ENCODE results near the gene PLPPR2.

PLPPR2 gene

GRCh38 chr19:11337080-11337479, 18.2 kb upstream of the PLPPR2 start:
- TF ChIP-seq, protein P1, sequence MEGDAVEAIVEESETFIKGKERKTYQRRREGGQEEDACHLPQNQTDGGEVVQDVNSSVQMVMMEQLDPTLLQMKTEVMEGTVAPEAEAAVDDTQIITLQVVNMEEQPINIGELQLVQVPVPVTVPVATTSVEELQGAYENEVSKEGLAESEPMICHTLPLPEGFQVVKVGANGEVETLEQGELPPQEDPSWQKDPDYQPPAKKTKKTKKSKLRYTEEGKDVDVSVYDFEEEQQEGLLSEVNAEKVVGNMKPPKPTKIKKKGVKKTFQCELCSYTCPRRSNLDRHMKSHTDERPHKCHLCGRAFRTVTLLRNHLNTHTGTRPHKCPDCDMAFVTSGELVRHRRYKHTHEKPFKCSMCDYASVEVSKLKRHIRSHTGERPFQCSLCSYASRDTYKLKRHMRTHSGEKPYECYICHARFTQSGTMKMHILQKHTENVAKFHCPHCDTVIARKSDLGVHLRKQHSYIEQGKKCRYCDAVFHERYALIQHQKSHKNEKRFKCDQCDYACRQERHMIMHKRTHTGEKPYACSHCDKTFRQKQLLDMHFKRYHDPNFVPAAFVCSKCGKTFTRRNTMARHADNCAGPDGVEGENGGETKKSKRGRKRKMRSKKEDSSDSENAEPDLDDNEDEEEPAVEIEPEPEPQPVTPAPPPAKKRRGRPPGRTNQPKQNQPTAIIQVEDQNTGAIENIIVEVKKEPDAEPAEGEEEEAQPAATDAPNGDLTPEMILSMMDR (IDR thresholded peaks at IDR 0.05; ENCODE audit: insufficient read depth, low read length) = no peak
- TF ChIP-seq, protein P2, sequence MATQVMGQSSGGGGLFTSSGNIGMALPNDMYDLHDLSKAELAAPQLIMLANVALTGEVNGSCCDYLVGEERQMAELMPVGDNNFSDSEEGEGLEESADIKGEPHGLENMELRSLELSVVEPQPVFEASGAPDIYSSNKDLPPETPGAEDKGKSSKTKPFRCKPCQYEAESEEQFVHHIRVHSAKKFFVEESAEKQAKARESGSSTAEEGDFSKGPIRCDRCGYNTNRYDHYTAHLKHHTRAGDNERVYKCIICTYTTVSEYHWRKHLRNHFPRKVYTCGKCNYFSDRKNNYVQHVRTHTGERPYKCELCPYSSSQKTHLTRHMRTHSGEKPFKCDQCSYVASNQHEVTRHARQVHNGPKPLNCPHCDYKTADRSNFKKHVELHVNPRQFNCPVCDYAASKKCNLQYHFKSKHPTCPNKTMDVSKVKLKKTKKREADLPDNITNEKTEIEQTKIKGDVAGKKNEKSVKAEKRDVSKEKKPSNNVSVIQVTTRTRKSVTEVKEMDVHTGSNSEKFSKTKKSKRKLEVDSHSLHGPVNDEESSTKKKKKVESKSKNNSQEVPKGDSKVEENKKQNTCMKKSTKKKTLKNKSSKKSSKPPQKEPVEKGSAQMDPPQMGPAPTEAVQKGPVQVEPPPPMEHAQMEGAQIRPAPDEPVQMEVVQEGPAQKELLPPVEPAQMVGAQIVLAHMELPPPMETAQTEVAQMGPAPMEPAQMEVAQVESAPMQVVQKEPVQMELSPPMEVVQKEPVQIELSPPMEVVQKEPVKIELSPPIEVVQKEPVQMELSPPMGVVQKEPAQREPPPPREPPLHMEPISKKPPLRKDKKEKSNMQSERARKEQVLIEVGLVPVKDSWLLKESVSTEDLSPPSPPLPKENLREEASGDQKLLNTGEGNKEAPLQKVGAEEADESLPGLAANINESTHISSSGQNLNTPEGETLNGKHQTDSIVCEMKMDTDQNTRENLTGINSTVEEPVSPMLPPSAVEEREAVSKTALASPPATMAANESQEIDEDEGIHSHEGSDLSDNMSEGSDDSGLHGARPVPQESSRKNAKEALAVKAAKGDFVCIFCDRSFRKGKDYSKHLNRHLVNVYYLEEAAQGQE (IDR thresholded peaks at IDR 0.05; ENCODE audit: insufficient replicate concordance, low read depth) = no peak
- TF ChIP-seq POLR2AphosphoS5 (IDR thresholded peaks at IDR 0.05; ENCODE audit: low read depth) (no peak), SPI1 (IDR thresholded peaks at IDR 0.05; ENCODE audit: borderline replicate concordance, low read depth) (peak; percentile 28; the same call in 1 of the 2 replicates), GABPA (IDR thresholded peaks at IDR 0.05; ENCODE audit: low read depth) (no peak)
- Histone ChIP-seq H3K4me3 (replicated peaks; ENCODE audit: insufficient read depth, low read length) (no peak overlapping the region), H3K27ac (replicated peaks) (no peak overlapping the region), H3K27me3 (ENCODE audit: insufficient read depth, poor library complexity, severe bottlenecking) (no peaks in the 10 kb centered on the region)
- DNase-seq (ENCODE audit: low read depth in 1 of 2, low spot score in 1 of 2) = peak in 1 of 2 experiments; percentile 47

GRCh38 chr19:11338121-11338520, 17.1 kb upstream of the PLPPR2 start:
- TF ChIP-seq GABPA (IDR thresholded peaks at IDR 0.05; ENCODE audit: low read depth) (no peak), SPI1 (IDR thresholded peaks at IDR 0.05; ENCODE audit: borderline replicate concordance, low read depth) (no peak), POLR2AphosphoS5 (IDR thresholded peaks at IDR 0.05; ENCODE audit: low read depth) (no peak)
- TF ChIP-seq, protein P2 (IDR thresholded peaks at IDR 0.05; ENCODE audit: insufficient replicate concordance, low read depth) = no peak
- TF ChIP-seq, protein P1 (IDR thresholded peaks at IDR 0.05; ENCODE audit: insufficient read depth, low read length) = no peak
- DNase-seq (ENCODE audit: low read depth in 1 of 2, low spot score in 1 of 2) = no peak
- H3K27me3 ChIP-seq (ENCODE audit: insufficient read depth, poor library complexity, severe bottlenecking) = no peaks in the 10 kb centered on the region
- H3K4me3 ChIP-seq (replicated peaks; ENCODE audit: insufficient read depth, low read length) = peak overlapping the region; percentile 80
- H3K27ac ChIP-seq (replicated peaks) = no peak overlapping the region

DNA sequence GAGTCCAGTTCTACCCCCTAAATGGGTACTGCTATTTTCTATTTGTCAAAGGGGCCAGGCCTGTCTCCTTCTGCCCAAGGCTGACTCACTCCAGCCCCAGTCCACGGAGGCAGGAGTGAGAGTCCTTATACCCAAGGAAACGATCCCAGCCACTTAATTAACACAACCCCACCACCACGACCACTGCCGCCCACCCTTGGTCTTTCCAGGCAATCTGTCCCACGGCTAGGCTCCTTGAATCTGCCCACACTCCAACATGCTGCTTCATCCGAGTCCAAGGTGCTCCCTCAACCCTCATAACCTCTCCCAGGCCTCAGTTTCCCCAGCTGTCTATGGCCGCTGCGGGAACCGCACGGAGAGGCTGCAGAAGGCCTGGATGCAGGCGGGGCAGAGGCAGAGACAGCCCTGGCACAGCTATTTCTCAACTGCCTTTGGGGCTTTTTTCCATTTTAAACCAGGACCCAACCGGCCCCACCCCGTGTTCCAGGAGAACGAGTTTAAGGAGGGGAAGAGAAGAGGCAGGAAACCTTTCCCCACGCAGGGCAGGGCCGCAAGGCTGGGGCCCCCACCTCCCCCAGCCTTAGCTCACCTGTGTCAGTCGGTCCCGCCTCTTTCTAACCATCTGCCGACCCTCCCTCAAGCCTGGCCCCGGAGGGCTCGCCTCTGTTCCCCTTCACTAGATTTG, 16.5 kb upstream of the PLPPR2 start:
- no peak for TF ChIP-seq SPI1 (IDR thresholded peaks at IDR 0.05; ENCODE audit: borderline replicate concordance, low read depth)
- TF ChIP-seq, protein P2 (IDR thresholded peaks at IDR 0.05; ENCODE audit: insufficient replicate concordance, low read depth) = no peak
- no peak for TF ChIP-seq POLR2AphosphoS5 (IDR thresholded peaks at IDR 0.05; ENCODE audit: low read depth)
- TF ChIP-seq, protein P1 (IDR thresholded peaks at IDR 0.05; ENCODE audit: insufficient read depth, low read length) = no peak
- TF ChIP-seq GABPA (IDR thresholded peaks at IDR 0.05; ENCODE audit: low read depth) = no peak
- Histone ChIP-seq H3K27ac (replicated peaks) (peak overlapping the region; percentile 56), H3K27me3 (ENCODE audit: insufficient read depth, poor library complexity, severe bottlenecking) (no peaks in the 10 kb centered on the region), H3K4me3 (replicated peaks; ENCODE audit: insufficient read depth, low read length) (peak overlapping the region; percentile 80)
- DNase-seq (ENCODE audit: low read depth in 1 of 2, low spot score in 1 of 2) = no peak
